ENCODE data around the gene KAT6B. TPM values are rescaled to one million over a fixed set of nuclear protein-coding genes. Genes with fewer than 3 reads are reported as not detected.

KAT6B gene
- total RNA-seq, 2 experiments from 2014 or later = 70.3 to 74.2 TPM

GRCh38 chr10:74862625-74863024, 36.2 kb downstream of the KAT6B start:
- H3K4me1 Mint-ChIP-seq (ENCODE audit: low read depth) = peaks cover 54% of the 10 kb centered on the region
- no peak overlapping the region for H3K27ac ChIP-seq (ENCODE audit: low read depth in 1 of 2, low read length in 2 of 2)
- no peaks in the 10 kb centered on the region for H3K27me3 Mint-ChIP-seq
- no peaks in the 10 kb centered on the region for H3K27me3 ChIP-seq (ENCODE audit: control insufficient read depth in 1 of 2, insufficient read depth in 2 of 2, low read length in 2 of 2)
- H3K4me3 ChIP-seq (ENCODE audit: low read length) = no peak overlapping the region
- CTCF ChIA-PET = no interaction called here
- no peak overlapping the region for H3K4me3 Mint-ChIP-seq
- TF ChIP-seq CTCF (IDR thresholded peaks at IDR 0.05) = no peak
- H3K36me3 Mint-ChIP-seq (ENCODE audit: low read depth) = peaks cover 9% of the 10 kb centered on the region
- no peaks in the 10 kb centered on the region for H3K9me3 Mint-ChIP-seq
- H3K27ac Mint-ChIP-seq = no peak overlapping the region
- no peaks in the 10 kb centered on the region for H3K9me3 ChIP-seq (ENCODE audit: control insufficient read depth in 1 of 2, insufficient read depth in 1 of 2, low read length in 2 of 2)
- POLR2A ChIA-PET = interaction anchor here (0.9 kb wide), 1 partner anchor 14 kb away, joined by 3 read pairs; no protein-coding TSS in a partner anchor
- DNase-seq (no peak), ATAC-seq (ENCODE audit: poor library complexity) (no peak)
- no peaks in the 10 kb centered on the region for H3K4me1 ChIP-seq (ENCODE audit: insufficient read depth, low read length)
- no peaks in the 10 kb centered on the region for H3K36me3 ChIP-seq (ENCODE audit: insufficient read depth, low read length)
- intact Hi-C loops (cut with DNase I, micrococcal nuclease) = no loop called here

DNA sequence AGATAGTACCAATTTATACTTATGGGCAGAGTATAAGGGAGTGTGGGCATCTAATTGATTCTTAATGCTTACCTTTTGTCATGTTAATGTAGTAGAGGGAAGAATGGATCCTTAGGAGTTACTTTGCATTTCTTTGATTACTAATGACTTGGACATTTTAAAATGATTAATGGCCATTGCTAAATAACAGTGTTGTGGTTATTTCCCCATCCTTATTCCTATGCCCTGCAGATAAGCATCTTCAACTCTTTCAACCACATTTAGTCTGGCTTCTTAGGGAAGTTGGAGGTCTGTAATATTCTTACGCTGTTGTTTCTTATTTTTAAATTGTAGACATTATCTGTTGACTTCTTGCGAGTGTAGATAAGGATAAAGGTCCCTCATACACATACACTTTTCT, 37.2 kb downstream of the KAT6B start:
- H3K27me3 ChIP-seq (ENCODE audit: control insufficient read depth in 1 of 2, insufficient read depth in 2 of 2, low read length in 2 of 2) = no peaks in the 10 kb centered on the region
- H3K27ac Mint-ChIP-seq = no peak overlapping the region
- no peaks in the 10 kb centered on the region for H3K27me3 Mint-ChIP-seq
- no peak for TF ChIP-seq CTCF (IDR thresholded peaks at IDR 0.05)
- CTCF ChIA-PET = no interaction called here
- H3K9me3 Mint-ChIP-seq = no peaks in the 10 kb centered on the region
- H3K4me3 ChIP-seq (ENCODE audit: low read length) = no peak overlapping the region
- POLR2A ChIA-PET = interaction anchor here (0.7 kb wide), 1 partner anchor 9 kb away, joined by 3 read pairs; no protein-coding TSS in a partner anchor
- ATAC-seq (ENCODE audit: poor library complexity) (no peak), DNase-seq (no peak)
- H3K4me1 ChIP-seq (ENCODE audit: insufficient read depth, low read length) = no peaks in the 10 kb centered on the region
- no peak overlapping the region for H3K27ac ChIP-seq (ENCODE audit: low read depth in 1 of 2, low read length in 2 of 2)
- intact Hi-C loops (cut with DNase I, micrococcal nuclease) = no loop called here
- H3K9me3 ChIP-seq (ENCODE audit: control insufficient read depth in 1 of 2, insufficient read depth in 1 of 2, low read length in 2 of 2) = no peaks in the 10 kb centered on the region
- peaks cover 9% of the 10 kb centered on the region for H3K36me3 Mint-ChIP-seq (ENCODE audit: low read depth)
- H3K36me3 ChIP-seq (ENCODE audit: insufficient read depth, low read length) = no peaks in the 10 kb centered on the region
- H3K4me3 Mint-ChIP-seq = no peak overlapping the region
- H3K4me1 Mint-ChIP-seq (ENCODE audit: low read depth) = peaks cover 59% of the 10 kb centered on the region

GRCh38 chr10:74867351-74867750, 41.0 kb downstream of the KAT6B start:
- ChIA-PET CTCF (no interaction called here), POLR2A (no interaction called here)
- no peaks in the 10 kb centered on the region for H3K36me3 Mint-ChIP-seq (ENCODE audit: low read depth)
- peaks cover 9% of the 10 kb centered on the region for H3K4me1 ChIP-seq (ENCODE audit: insufficient read depth, low read length)
- H3K27me3 Mint-ChIP-seq = no peaks in the 10 kb centered on the region
- no peaks in the 10 kb centered on the region for H3K9me3 ChIP-seq (ENCODE audit: control insufficient read depth in 1 of 2, insufficient read depth in 1 of 2, low read length in 2 of 2)
- intact Hi-C loops (cut with DNase I, micrococcal nuclease) = no loop called here
- H3K4me3 ChIP-seq (ENCODE audit: low read length) = no peak overlapping the region
- H3K27me3 ChIP-seq (ENCODE audit: control insufficient read depth in 1 of 2, insufficient read depth in 2 of 2, low read length in 2 of 2) = no peaks in the 10 kb centered on the region
- peaks cover 58% of the 10 kb centered on the region for H3K4me1 Mint-ChIP-seq (ENCODE audit: low read depth)
- H3K27ac Mint-ChIP-seq = no peak overlapping the region
- ATAC-seq (ENCODE audit: poor library complexity) (no peak), DNase-seq (no peak)
- no peaks in the 10 kb centered on the region for H3K36me3 ChIP-seq (ENCODE audit: insufficient read depth, low read length)
- H3K9me3 Mint-ChIP-seq = no peaks in the 10 kb centered on the region
- no peak overlapping the region for H3K27ac ChIP-seq (ENCODE audit: low read depth in 1 of 2, low read length in 2 of 2)
- H3K4me3 Mint-ChIP-seq = no peak overlapping the region
- no peak for TF ChIP-seq CTCF (IDR thresholded peaks at IDR 0.05)

Data from CD4-positive, alpha-beta T cell (primary cell).